Activated CD4-positive, CD25-positive, alpha-beta regulatory T cell treated with anti-CD3 and anti-CD28 coated beads, Interleukin-2, amount 50 U/mL, for 16 hours (primary cell): ENCODE measurements around the gene PRAMEF25.
"Not testable (repeated sequence)": the region's sequence is repeated elsewhere in the genome, so short reads cannot be mapped to it uniquely, and the experiment has no call there.

Experiments
- DNase-seq: peaks from one replicate; pipeline ENCODE4 v3.0.0-alpha.2; 2020; ENCODE audit warnings: low read depth, low spot score

The PRAMEF25 gene

GRCh38 chr1:13070474-13070873 is at the start of gene PRAMEF25:
TSS of gene PRAMEF25 (plus strand) at chr1:13070774. CDS start at chr1:13073694, 2,920 bp downstream.
- not testable (repeated sequence) for DNase-seq

- not testable (repeated sequence) for DNase-seq
Observed at GRCh38 chr1:13056475-13056874, 14.1 kb upstream of the PRAMEF25 start, which contains the start of gene PRAMEF27. TSS of gene PRAMEF27 (minus strand) at chr1:13056575. CDS start at chr1:13053659, 2,916 bp downstream.

- DNase-seq = not testable (repeated sequence)
Observed at GRCh38 chr1:13116754-13117153, 46.2 kb downstream of the PRAMEF25 start, which contains the start of gene HNRNPCL2. TSS of gene HNRNPCL2 (minus strand) at chr1:13116854. CDS start at chr1:13116400, 454 bp downstream.
